Measurements from ENCODE around the gene KIAA1671.

- TF ChIP-seq POLR2A (IDR thresholded peaks at IDR 0.05) (no peak), CTCF (IDR thresholded peaks at IDR 0.05) (no peak)
Observed at GRCh38 chr22:24944217-24944937, 8.1 kb upstream of the KIAA1671 start.
